ENCODE results near the gene RHO.
"Not testable (repeated sequence)": the region's sequence is repeated elsewhere in the genome, so short reads cannot be mapped to it uniquely, and the experiment has no call there.

The RHO gene

DNA sequence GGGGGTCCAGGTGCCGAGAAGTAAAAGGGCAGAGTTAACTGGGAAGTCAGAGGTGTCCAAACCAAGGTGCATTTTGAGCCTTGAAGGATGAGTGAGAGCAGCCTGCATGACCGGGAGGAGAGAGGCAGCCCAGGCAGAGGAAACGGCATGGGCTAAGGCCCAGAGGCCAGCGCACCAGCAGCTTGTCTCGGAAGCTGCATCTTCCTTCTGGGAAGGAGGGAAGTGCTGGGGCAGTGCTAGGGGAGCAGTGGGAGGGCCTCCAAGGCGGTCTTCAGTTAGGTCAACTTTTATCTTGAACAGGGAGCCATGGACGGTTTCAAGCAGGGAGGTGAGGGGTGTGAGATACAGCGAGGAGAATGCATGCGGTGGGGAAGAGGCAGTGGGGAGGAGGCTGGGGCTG, 15.6 kb downstream of the RHO start:
- DNase-seq: no peak

DNA sequence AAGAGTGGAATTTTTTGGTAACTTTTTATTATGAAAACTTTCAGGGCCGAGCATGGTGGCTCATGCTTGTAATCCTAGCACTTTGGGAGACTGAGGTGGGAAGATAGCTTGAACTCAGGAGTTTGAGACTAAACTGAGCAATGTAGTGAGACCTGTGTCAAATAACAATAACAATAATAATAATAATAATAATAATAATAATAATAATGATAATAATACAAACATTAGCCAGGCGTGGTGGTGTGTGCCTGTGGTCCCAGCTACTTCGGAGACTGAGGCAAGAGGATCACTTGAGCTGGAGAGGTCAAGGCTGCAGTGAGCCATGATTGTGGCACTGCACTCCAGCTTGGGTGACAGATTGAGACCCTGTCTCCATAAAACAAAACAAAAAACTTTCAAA, 17.5 kb downstream of the RHO start:
- DNase-seq: not testable (repeated sequence)

DNA sequence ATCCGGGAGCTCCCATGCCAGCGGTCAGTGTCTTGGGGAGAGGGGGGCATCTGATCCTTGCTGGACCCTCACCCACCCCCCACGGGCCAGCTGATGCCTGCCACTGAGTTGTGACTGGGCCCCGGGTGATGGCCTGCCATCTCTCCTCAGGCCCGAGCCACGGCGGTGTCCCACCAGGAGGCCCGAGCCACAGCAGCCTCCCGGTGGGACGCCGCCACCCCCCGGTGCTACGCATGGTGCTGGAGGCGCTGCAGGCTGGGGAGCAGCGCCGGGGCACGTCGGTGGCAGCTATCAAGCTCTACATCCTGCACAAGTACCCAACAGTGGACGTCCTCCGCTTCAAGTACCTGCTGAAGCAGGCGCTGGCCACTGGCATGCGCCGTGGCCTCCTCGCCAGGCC, 18.8 kb downstream of the RHO start:
- no peak for DNase-seq

DNA sequence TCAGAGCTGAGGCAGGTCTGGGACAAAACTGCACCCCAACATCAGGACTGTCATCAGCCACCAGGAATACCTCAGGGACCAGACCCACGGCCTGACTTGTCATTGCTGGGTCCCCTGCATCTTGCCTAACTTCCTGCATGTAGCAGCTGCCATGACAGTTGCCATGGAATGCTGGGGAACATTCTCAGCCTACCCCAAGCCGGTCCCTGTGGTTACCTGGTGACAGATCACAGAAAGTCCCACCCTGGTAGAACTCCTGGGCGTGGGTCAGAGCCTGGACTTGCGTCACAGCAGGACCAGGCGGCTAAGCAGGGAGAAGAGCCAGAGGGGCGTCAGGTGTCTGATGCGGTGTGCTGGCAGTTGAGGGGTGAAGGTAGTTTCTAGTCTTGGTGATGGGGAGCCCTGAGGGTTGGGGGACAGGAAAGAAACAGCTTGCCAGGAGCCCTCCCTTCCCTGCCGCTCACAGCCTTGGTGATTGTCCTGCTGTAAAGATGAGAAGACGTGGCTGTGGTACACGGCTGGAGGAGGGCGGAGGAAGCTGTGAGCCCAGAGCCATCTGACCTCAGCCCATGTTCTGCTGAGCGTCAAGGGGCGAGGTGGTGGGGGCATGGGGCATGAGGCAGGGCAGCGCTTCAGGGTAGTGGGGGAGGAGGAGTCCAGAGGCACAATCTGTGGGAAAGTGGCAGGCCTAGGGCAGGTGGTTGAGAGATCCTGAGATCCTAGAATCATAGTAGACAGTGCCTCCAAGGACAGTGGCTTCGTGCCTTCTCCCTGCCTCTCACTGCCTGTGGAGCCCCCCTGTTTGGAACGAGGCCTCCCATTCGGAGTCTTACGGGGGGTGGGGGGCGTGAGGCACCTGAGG, 19.9 kb downstream of the RHO start:
- no peak for DNase-seq

DNA sequence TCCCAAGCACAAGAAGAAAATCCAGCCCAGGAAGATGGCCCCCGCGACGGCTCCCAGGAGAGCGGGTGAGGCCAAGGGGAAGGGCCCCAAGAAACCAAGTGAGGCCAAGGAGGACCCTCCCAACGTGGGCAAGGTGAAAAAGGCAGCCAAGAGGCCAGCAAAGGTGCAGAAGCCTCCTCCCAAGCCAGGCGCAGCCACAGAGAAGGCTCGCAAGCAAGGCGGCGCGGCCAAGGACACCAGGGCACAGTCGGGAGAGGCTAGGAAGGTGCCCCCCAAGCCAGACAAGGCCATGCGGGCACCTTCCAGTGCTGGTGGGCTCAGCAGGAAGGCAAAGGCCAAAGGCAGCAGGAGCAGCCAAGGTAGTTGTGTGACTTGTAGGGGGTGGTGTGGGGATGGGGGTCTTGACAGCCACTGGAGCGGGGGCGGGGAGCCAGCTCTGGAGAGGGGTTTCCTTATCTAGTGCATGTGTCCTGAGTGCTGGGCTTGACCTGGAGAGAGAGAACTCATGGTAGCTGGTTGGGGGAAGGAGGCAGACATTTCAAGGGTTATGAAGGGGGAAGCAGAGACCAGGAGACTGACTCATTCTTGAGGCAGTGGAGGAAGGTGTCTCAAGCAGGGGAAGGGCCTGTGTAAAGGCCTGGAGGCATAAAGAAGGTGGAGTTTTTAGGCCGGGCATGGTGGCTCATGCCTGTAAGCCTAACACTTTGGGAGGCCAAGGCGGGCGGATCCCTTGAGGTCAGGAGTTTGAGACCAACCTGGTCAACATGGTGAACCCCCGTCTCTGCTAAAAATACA, 20.8 kb downstream of the RHO start:
- DNase-seq: no peak

DNA sequence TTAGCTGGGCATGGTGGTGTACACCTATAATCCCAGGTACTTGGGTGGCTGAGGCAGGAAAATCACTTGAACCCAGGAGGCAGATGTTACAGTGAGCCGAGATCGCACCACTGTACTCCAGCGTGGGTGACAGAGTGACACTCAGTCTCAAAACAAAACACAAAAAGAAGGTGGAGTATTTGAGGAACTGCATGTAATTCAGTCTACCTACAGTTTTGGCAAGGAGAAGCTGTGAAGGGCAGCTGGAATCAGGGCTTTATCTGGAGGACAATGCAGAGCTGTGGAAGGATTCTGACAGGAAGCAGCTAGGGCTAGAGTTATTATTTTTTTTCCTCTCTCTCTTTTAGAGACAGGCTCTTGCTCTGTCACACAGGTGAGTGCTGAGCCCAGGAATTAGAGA, 21.4 kb downstream of the RHO start:
- DNase-seq: no peak

DNA sequence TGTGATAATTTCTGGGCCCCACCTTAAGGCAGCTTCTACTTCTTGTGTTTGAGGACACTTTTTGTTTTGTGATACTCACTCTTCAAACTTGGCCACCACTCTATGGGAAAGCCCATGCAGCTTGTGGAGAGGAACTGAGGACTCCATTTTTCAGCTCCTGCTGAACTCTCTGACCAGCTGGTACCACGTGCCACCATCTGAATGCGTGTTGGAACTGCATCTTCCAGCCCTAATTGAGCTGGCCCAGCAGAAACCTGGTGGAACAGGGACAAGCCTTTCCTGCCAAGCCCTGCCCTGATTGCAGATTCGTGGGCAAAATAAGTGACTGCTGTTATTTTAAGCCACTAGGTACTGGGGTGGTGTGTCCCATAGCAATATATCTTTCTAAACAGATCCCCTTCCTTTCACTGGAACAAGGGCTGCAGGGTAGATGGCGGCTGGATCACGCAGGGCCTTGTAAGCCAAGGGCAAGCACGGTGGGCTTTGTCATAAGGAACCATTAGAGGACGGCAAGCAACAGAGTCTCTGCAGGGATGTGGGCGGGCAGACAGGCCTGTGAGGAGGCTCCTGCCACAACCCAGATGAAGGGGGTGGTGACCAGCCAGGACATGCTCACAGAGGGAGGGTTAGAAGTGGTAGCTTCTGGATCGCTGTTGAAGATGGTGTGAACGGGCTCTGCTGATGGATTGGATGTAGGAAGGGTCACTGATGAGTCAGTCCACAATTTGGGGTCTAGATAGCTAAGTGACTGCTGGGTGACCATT, 24.0 kb downstream of the RHO start:
- DNase-seq: no peak

DNA sequence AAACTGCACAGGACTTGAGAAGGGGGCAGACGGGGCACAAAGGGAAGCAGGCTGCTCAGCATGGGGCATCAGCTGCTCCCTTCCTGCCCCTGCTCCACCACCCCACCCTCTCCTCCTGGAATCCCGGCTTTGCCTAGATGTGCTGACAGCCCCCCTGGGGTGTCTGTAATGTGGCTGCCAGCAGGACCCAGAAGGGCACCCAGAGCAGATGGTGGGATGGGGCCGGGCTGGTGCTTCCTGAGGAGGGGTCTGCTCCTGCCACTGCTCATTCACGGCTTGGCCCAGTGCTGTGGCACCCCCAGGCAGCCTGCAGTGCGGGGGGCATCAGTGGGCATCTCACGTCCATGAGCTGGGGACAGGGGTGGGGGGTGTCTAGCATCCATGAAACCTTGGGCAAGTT, 24.7 kb downstream of the RHO start:
- DNase-seq: no peak

DNA sequence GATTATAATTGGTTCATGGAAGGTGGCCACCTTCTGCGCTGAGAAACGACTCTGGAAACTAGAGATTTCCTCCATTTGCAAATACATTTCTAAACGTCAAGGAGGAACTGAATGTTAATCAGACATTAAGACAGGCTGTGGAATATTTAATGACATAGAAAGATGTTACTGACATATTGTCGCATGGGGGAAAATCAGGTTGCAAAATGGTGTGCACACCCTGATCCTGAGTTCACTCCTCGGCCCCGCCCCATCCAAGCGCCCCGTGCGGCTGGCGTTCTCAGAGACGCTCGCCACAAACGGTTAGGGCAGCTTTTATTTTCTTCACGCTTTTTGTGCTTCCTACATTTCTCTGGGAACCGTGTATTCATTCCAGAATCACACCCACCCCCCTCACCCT, 25.3 kb downstream of the RHO start:
- DNase-seq: no peak

DNA sequence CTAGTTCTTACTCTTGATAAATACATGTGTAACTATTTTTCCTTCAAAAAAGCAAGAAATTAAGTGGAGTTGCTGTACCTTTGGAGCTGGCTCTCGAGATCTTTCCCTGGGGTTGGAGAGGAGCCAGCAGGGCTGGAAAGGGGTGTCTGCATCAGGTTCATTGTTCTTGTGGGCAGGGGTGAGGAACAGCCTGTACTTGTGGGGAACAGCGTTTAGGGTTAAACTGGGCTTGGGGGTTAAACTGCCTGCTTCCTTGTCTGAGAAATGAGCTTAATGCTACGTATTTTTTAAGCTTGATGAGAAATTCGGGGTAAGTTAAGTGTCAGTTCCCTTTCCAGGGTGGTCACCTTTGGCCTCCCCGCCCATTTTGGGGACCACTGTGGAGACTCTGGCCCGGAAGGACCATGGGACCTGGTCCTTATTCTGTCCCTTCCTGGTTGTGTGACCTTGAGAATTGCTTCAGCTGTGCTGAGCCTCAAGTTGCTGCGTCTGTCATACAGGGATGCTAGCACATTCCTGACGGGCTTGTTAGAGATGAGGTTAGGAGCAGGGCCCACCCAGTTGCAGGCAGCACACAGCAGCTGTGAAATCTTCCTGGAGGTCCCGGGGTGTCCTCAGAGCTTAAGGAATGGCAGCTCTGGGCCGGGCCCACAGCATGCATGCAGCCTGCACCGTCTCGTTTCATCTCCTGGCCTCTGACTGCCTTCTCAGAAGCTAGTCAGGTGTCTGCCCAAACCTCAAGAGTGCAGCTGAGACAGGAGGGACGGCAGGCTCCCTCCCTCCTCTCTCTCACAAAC, 26.1 kb downstream of the RHO start:
- no peak for DNase-seq

DNA sequence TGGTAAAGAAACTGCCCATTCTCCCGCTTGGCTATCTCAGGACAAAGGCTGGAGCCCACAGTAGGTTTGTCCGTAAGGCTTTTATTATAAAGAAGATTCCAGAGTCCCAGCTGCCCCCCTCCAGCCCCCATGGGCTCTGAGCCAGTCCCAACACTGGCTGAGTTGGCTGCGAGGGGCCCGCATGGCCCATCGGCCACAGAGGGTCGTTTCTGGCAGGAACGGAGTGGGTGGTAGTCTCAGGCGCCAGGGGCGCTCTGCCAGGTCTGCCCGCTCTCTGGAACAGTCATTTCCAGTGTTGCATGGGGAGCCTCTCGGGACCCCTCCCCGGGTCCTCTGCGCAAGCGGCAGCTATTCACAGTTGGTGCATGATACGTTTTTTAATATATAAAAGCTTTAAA, 26.7 kb downstream of the RHO start:
- DNase-seq: no peak

DNA sequence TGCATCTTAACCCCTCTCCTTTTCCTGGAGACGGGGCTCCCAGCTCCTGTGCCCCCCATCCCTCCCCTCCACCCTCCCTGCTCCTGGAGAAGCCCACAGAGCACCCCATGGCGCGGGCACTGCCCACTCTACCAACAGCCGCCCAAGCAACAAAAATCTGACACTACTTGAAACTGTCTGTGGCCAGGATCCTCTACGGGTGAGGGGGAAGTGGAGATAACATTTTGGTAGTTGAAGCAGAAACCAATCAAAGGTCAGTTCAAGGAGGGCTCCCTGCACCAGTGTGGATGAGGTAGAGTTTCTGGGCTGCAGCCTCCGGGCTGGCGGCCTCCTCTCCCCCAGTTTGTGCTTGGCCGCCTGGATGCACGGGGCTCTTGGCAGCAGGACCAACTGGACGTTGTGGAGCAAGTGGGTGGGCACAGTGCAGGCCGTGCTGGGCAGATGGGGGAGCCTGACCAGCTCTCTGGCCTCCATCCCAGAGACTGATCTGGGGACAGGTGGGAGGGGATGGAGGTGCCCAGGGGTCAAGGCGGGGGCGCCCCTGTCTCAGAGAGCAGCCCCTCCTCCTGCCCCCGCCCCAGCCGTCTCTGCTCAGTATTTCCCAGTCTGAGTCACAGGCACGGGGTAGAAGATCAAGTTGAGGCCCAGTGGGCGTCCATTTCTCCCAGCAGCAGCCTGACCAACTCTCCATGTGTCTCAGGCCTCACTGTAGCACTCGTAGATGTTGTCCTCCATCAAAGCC, 27.3 kb downstream of the RHO start:
- no peak for DNase-seq

DNA sequence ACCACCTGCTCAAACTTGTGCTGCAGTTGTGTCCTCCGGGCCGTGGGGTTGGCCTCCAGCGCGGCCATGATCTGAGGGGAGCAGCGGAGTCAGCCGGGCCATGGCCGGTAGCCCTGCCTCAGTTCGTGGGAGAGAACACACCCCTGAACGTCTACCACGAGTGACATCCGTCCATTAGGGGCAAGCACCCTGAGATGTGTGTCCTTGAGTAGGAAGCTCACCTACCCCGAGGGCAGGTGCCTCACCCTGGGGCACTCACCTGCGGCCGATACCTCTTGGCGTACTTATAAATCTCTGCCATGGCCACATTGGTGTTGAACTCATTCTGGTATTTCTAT, 27.9 kb downstream of the RHO start:
- DNase-seq: no peak

DNA sequence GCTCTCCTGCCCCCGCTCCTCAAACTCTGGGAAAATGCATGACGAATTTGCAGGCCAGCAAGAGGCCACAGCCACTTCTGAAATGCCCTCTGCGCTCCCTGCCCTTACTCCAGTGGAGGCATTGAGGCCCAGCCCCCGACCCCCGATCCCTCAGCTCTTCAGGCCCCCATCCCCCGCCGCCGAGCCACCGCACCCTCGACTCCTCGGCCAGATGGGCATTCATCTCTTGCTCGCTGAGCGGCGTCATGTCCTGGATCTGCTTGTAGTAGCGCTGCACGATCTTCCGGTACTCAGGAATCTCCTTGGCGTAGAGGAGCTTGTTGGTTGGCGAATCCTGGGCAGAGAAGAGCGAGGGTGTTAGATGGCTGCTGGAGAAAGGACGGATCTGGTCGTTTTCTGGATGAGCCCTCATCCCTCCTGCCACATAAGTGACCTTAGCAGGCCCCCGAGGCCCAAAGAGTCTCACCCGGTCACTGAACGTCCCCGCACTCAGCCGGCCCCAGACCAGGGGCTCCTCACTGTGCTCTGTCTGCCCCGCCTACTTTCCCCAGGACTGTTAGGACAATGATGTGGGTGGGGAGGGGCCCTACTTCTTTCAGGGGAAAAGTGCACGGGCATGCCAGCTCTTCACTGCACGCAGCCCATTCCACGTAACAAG, 28.6 kb downstream of the RHO start:
- DNase-seq: no peak

DNA sequence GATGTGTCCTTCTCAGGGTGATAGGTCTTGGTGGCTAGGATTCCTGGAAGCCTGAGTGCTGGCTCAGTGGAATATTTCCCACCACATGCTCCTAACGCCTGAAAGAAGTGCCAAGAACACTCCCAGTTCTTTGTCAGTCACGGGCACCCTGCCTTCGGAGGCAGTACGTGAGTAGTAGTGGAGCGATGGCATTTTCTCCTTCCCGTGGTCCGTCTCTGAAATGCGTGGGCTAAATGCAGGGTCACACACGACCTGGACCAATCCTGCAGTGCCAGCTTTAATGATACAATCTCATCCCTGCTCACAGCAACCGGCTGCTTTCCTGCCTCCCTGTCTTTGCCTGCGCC, 29.1 kb downstream of the RHO start:
- no peak for DNase-seq

DNA sequence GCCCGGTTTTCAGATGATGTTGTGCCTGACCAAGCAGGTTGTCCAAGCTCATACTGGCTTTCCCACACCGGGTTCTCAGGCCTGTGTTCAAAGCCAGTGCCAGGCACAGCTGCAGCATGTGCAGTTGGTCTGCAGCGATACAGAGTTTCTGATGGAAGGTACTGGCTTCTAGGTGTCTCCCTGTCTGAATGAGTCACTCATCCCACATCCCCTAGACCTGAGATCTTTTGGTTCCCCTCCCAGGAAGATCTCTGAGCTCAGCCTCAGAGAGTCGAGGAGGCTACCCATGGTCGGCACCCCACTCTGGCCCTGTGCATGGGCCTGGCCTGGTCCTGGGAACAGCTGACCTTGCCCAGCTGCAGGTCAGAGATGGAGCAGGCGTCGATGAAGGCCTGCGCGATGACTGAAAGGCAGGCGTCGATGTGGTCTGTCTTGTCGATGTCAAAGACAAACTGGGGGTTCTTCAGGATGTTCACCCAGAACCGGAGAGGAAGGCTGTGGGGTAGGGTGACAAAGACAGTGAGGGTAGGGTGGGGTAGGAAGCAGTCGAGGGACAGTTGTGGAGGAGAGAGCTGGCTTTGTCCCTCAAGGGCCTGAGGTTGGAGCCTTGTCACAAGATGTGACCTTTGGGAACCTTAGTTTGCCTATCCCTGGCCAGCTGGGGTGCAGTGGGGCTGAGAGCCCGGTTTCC, 29.8 kb downstream of the RHO start:
- DNase-seq: no peak

DNA sequence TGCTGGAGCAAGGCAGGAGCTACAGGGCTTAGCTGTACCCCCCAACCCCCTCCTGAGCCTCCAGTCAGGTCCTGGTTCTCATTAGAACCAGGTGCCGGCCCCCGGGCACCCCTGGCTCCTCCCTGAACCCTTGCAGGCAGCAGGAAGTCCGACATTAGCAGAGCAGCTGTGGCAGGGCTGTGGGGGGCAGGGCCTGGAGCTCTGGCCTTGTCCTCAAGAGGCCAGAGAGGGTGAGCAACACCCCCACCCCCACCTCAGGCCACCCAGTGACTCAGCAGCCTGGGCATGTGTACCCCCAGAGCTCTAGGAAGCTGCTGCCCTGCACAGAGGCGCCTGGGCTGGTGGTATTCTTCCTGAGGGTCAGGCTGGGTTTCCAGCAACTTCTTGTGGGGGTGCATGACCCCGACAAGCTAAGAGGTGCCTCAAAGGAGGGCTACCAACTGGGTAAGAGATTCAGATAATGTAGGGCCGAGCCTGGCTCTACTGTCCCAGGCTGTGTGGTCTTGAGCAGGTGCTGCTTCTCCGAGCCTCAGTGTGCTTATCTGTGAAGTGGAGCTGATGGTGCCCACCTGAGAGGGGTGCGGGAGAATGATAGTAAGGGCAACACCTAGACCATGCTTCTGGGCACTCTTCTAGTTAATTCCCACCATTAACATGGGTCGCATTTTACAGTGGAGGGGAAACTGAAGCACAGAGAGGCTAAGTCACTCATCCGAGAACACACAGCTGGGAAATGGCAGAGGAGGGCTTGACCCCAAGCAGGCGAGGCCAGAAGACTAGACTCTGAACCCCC, 30.5 kb downstream of the RHO start:
- DNase-seq: no peak

DNA sequence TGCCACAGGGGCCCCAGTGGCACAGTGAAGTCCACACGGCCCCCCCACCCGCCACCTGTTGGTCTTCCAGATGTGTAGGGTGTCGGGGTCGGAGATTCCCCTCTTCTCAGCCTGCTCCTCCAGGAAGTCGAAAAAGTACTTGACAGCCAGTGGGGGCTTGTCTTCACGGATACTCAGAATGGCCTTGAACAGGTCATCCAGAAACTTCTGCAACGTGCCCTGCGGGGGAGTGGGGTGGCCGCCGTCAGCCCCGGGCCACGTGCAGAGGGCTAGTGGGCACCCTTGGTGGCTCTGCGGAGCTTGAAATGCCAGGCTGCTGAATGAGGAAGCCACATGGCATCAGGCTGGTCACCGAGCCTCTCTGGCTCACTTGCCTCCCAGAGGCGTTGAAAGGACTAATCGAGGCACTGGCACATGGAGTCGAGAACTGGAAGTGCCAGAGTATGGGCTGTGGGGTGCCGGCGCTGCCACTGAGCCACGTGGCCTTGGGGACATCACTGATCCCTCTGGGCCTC, 31.2 kb downstream of the RHO start:
- DNase-seq: no peak

DNA sequence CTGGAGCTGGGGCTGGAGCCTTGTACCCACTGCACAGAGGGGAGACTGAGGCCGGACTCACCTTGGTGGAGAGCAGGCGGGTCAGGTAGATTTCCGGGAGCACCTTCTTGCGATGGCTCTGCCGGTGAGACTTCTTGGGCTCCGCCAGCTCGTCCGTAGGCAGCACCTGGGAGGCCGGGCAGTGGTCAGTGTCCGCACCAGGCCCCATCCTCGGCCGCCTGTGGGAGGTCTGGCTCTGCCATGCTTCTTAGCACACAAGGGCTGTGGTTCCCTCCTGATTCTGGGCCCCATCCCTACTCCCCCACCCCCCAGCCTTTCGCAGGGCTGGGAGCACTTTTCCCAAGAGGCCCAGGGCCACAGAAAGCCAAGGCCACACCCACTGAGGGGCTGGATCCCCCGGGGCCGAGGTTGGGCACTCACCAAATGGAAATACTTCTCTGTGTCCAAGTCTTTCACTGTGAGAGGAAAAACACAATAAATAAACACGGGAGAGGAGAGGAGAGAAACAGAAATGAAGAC, 31.9 kb downstream of the RHO start:
- DNase-seq: no peak
